HL-60 (cell line): ENCODE measurements around the gene BPIFA3.
"Not testable (repeated sequence)": the region's sequence is repeated elsewhere in the genome, so short reads cannot be mapped to it uniquely, and the experiment has no call there.

Experiments
- DNase-seq, 2 experiments: peaks; one replicate each; pipeline ENCODE4 v3.0.0-alpha.2; 2010 to 2020; ENCODE audit warnings: low read depth in 1 of 2, low spot score in 1 of 2
- H3K27ac ChIP-seq: fragments of 250-450 bp; sonication (Bioruptor Pico); replicated peaks from 2 replicates; pipeline ENCODE4 v1.5.1; 2020; ENCODE audit warnings: mild to moderate bottlenecking, moderate library complexity
- H3K27me3 ChIP-seq: fragments of 250-450 bp; sonication (Bioruptor Pico); 2 replicates; pipeline ENCODE4 v1.5.1; 2021; ENCODE audit warnings: mild to moderate bottlenecking, moderate library complexity; ENCODE audit not compliant: insufficient read depth, poor library complexity, severe bottlenecking
- H3K4me3 ChIP-seq: replicated peaks from 2 replicates; pipeline ENCODE4 v1.5.1; 2011; ENCODE audit warnings: mild to moderate bottlenecking, control low read depth, low read length; ENCODE audit not compliant: insufficient read depth
- GABPA ChIP-seq: IDR thresholded peaks from 2 replicates; pipeline ENCODE4 v1.6.1; 2012; ENCODE audit warnings: low read depth
- POLR2AphosphoS5 ChIP-seq: IDR thresholded peaks from 2 replicates; pipeline ENCODE4 v1.6.1; 2012; ENCODE audit warnings: low read depth
- SPI1 ChIP-seq: IDR thresholded peaks from 2 replicates; pipeline ENCODE4 v1.6.1; 2012; ENCODE audit warnings: low read depth, mild to moderate bottlenecking, borderline replicate concordance
- TF ChIP-seq, protein P1 (sequence below): IDR thresholded peaks from one replicate; pipeline ENCODE4 v1.5.1; 2011; ENCODE audit warnings: low read length, control low read depth, inconsistent platforms; ENCODE audit not compliant: insufficient read depth
- TF ChIP-seq, protein P2 (sequence below): IDR thresholded peaks from 2 replicates; pipeline ENCODE4 v1.6.1; 2012; ENCODE audit warnings: low read depth; ENCODE audit not compliant: insufficient replicate concordance

The BPIFA3 gene

DNA sequence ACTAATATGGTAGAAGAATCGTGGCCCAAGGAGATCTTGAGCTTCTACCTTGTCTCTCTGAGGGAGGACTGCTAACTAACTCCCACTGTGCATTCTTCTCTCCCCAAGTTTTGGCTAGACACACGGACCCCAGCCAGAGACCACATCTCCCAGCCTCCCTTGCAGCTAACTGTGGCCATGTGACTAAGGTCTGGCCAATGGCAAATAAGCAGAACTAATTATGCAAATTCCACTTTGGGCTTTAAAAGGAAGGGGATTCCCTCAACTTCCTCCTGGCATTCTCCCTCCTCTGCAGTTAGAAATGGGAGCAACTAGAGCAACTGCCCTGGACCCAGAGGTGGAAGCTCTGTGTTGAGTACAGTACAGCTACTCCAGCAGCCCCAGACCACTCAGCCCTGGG lies 33.8 kb upstream of the BPIFA3 start:
- Histone ChIP-seq H3K4me3 (no peak overlapping the region), H3K27ac (no peak overlapping the region), H3K27me3 (no peaks in the 10 kb centered on the region)
- no peak for DNase-seq
- TF ChIP-seq, protein P1, sequence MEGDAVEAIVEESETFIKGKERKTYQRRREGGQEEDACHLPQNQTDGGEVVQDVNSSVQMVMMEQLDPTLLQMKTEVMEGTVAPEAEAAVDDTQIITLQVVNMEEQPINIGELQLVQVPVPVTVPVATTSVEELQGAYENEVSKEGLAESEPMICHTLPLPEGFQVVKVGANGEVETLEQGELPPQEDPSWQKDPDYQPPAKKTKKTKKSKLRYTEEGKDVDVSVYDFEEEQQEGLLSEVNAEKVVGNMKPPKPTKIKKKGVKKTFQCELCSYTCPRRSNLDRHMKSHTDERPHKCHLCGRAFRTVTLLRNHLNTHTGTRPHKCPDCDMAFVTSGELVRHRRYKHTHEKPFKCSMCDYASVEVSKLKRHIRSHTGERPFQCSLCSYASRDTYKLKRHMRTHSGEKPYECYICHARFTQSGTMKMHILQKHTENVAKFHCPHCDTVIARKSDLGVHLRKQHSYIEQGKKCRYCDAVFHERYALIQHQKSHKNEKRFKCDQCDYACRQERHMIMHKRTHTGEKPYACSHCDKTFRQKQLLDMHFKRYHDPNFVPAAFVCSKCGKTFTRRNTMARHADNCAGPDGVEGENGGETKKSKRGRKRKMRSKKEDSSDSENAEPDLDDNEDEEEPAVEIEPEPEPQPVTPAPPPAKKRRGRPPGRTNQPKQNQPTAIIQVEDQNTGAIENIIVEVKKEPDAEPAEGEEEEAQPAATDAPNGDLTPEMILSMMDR = no peak
- no peak for TF ChIP-seq POLR2AphosphoS5
- TF ChIP-seq GABPA = no peak
- TF ChIP-seq SPI1 = no peak
- TF ChIP-seq, protein P2, sequence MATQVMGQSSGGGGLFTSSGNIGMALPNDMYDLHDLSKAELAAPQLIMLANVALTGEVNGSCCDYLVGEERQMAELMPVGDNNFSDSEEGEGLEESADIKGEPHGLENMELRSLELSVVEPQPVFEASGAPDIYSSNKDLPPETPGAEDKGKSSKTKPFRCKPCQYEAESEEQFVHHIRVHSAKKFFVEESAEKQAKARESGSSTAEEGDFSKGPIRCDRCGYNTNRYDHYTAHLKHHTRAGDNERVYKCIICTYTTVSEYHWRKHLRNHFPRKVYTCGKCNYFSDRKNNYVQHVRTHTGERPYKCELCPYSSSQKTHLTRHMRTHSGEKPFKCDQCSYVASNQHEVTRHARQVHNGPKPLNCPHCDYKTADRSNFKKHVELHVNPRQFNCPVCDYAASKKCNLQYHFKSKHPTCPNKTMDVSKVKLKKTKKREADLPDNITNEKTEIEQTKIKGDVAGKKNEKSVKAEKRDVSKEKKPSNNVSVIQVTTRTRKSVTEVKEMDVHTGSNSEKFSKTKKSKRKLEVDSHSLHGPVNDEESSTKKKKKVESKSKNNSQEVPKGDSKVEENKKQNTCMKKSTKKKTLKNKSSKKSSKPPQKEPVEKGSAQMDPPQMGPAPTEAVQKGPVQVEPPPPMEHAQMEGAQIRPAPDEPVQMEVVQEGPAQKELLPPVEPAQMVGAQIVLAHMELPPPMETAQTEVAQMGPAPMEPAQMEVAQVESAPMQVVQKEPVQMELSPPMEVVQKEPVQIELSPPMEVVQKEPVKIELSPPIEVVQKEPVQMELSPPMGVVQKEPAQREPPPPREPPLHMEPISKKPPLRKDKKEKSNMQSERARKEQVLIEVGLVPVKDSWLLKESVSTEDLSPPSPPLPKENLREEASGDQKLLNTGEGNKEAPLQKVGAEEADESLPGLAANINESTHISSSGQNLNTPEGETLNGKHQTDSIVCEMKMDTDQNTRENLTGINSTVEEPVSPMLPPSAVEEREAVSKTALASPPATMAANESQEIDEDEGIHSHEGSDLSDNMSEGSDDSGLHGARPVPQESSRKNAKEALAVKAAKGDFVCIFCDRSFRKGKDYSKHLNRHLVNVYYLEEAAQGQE = no peak

- H3K4me3 ChIP-seq, H3K27ac ChIP-seq, DNase-seq, H3K27me3 ChIP-seq: not testable (repeated sequence)
Observed at GRCh38 chr20:33185031-33185590, 32.0 kb upstream of the BPIFA3 start.

DNA sequence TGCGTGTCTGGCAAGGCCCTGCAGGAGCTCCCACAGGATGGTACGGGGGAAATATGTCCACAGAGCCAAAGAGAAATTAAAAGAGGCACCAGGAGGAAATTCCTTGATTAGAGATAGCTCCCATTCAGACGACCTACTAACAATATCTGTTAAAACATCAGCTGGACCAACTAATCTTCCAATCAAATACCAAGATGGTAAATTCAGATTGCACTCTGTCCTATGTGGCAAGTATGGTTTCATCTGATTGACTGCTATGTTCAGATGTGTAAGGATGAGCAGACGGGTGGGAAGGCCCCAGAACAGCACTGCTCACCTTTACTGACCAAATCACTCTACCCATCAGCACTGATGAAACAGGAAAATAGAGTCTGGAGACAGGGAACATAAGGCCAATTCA lies 29.7 kb upstream of the BPIFA3 start:
- DNase-seq = no peak
- no peak overlapping the region for H3K4me3 ChIP-seq
- TF ChIP-seq, protein P2 = no peak
- TF ChIP-seq SPI1 = no peak
- TF ChIP-seq GABPA = no peak
- H3K27ac ChIP-seq = no peak overlapping the region
- H3K27me3 ChIP-seq = no peaks in the 10 kb centered on the region

- no peak overlapping the region for H3K4me3 ChIP-seq
- no peak for DNase-seq
- H3K27me3 ChIP-seq = no peaks in the 10 kb centered on the region
- TF ChIP-seq GABPA (no peak), SPI1 (no peak), POLR2AphosphoS5 (no peak)
- TF ChIP-seq, protein P2 = no peak
- TF ChIP-seq, protein P1 = no peak
- H3K27ac ChIP-seq = no peak overlapping the region
Observed at GRCh38 chr20:33188421-33188820, 28.7 kb upstream of the BPIFA3 start.
